ENCODE data around the gene GAS2L2.

DNA sequence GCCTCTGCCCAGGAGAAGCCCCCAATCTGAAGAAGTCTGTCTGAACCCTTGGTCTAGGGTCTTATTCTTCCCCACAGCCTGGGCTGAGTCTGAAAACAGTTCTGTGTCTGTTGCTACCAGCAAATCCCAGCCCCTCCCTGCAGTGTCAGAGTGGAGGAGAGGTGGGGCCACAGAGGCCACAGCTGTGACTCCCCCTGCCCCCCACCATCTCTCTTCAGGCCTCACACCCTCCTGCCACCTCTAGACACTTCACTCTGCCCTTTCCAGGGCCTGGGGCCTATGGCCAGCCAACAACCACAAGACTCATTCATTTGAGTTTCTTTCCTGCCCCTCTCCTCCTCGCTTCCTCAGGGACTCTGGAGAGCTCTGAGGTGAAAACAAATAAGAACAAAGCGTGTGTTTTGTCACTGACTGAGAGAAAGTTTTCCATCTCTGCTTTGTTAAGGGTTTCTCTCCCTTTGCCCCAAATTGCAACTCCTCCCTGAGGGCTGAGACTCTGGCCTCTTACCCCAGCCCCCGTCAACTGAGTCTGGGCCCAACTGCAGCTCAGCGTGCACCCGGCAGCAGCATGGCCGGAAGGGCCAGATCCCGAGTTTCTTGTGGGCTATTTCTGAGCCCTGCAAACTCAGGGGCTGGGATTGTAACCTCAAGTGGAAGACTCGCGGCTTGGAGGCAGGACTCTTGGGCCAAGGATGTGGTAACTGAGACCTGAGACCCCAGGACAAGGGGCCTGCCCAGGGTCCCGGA, 20.8 kb upstream of the GAS2L2 start:
- TF ChIP-seq, protein P1, sequence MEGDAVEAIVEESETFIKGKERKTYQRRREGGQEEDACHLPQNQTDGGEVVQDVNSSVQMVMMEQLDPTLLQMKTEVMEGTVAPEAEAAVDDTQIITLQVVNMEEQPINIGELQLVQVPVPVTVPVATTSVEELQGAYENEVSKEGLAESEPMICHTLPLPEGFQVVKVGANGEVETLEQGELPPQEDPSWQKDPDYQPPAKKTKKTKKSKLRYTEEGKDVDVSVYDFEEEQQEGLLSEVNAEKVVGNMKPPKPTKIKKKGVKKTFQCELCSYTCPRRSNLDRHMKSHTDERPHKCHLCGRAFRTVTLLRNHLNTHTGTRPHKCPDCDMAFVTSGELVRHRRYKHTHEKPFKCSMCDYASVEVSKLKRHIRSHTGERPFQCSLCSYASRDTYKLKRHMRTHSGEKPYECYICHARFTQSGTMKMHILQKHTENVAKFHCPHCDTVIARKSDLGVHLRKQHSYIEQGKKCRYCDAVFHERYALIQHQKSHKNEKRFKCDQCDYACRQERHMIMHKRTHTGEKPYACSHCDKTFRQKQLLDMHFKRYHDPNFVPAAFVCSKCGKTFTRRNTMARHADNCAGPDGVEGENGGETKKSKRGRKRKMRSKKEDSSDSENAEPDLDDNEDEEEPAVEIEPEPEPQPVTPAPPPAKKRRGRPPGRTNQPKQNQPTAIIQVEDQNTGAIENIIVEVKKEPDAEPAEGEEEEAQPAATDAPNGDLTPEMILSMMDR (IDR thresholded peaks at IDR 0.05) = no peak
- TF ChIP-seq POLR2A (IDR thresholded peaks at IDR 0.05) (no peak), POLR2AphosphoS5 (IDR thresholded peaks at IDR 0.05; ENCODE audit: insufficient read depth in 1 of 2, low read depth in 1 of 2) (no peak)

Measured in vagina (tissue), 2 donors.